Breast epithelium (tissue), 3 donors: ENCODE data around the gene CCT8.

Source experiments
- POLR2A ChIP-seq: fragments of 450-650 bp; IDR thresholded peaks from one replicate; pipeline ENCODE4 v1.6.1; 2016; ENCODE audit warnings: antibody characterized with exemption, mild to moderate bottlenecking, moderate library complexity
- TF ChIP-seq, protein P1 (sequence below), 3 donors: fragments of 450-650 bp; IDR thresholded peaks; one replicate each; pipeline ENCODE4 v1.5.1; 2016 to 2017; ENCODE audit warnings: antibody characterized with exemption in 3 of 3, mild to moderate bottlenecking in 3 of 3, moderate library complexity in 3 of 3

DNA sequence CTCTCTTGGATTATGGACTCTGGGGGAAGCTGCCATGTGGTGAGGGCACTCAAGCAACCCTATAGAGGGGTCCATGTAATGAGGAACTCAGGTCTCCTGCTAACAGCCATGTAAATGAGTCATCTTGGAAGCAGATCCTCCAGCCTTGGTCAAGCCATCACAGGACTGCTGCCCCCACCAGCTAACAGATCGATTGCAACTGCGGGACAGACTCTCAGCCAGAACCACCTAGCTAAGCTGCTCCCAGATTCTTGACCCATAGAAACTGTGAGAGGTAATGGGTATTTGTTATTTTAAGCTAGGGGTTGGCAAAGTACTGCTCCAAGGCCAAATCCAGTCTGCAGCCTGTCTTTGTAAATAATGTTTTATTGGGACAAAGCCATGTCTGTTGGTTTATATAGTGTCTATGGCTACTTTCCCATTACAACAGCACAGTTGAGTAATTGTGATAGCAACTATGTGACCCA, 29.4 kb upstream of the CCT8 start:
- TF ChIP-seq, protein P1, sequence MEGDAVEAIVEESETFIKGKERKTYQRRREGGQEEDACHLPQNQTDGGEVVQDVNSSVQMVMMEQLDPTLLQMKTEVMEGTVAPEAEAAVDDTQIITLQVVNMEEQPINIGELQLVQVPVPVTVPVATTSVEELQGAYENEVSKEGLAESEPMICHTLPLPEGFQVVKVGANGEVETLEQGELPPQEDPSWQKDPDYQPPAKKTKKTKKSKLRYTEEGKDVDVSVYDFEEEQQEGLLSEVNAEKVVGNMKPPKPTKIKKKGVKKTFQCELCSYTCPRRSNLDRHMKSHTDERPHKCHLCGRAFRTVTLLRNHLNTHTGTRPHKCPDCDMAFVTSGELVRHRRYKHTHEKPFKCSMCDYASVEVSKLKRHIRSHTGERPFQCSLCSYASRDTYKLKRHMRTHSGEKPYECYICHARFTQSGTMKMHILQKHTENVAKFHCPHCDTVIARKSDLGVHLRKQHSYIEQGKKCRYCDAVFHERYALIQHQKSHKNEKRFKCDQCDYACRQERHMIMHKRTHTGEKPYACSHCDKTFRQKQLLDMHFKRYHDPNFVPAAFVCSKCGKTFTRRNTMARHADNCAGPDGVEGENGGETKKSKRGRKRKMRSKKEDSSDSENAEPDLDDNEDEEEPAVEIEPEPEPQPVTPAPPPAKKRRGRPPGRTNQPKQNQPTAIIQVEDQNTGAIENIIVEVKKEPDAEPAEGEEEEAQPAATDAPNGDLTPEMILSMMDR (IDR thresholded peaks at IDR 0.05): no peak
- no peak for TF ChIP-seq POLR2A
